Middle frontal gyrus (tissue), 1 donor: ENCODE data around the gene DAPK1.

Experiments
- DNase-seq: peaks from one replicate; pipeline ENCODE4 v3.0.0-alpha.2; 2015; ENCODE audit warnings: low spot score; ENCODE audit errors: extremely low spot score

DAPK1 gene

DNA sequence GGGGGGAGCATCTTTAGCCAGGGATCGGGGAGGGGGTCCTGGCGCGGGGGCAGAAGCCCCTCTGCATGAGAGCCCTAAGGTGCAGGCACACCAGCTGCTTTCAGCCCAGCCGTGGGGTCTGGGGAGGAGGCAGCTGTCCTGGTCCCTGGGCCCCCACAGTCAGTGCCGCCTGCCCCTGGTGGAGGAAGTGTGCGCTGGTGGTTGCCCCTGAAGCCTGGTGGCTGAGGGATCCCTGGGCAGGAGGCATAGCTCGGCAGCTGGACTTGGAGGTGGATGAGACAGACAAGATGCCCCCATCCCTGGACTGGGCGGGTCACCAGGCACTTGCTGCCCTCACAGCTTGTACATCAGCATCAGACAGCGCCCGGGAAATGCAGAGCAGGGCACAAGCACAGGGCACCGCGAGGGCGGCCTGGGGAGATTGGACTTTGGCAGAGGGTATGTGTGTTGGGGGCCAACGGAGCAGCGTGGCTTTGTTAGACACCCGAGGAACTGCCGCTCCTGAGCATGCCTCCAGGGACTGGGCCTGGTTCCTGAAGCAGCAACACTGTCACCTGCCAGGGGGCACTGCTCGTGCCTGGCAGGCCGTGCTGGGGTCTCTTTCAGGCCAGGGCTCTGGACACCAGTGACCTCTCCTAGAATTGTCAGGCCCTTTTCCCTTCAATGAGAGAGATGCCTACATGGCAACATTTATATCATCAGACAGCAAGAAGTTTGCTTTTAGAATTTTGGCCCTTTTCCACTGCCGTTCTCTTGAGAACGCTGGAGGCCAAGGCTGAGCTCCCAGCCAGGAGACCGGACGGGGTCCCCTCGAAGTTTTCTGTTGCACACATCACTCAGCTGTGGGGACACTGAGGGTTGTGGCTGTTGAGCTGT, 186.3 kb downstream of the DAPK1 start:
- no peak for DNase-seq

DNA sequence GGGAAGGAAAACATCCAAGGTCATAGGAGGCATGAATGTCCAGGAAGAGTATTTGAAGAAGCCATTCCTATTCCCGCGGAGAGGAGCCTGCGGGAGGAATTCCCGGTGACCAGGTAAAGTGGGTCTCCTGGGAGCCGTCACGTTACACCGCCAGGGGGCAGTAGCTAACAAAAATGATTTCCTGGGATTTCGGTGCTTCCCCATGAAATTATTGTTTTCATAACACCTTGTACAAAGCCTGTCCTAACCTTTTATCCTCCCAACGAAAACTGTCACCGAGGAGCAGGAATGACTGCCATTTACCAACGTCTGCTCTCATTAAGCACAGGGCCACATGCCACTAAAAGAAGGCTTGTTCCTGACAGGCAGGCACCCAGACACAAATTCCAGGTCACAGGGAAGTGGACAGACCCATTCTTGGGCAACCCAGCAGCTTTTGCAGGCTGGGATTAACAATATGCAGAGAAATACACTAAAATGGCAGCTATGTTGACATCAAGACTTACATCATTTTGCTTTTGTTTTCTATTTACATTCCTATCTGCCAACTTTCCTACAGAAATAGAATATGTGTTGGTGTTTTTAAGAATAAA, 187.1 kb downstream of the DAPK1 start:
- DNase-seq = no peak

DNA sequence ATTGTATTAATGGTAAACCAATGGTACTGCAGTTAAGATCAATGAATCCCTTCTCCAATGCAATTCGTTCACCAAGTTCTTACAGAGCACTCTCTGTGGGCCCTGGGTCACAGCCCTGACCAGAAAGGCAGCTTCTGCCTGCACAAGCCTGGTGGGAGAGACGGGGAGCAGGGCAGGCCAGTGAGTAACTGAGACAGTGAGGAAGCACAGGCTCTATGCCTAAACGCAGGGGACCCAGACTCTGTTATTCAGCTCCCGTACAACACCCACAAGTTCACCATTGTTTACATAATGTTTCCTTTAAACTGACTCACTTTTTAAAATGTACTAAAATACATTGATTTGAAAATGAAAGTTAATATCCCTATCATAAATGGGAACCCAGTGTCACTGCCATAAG, 187.8 kb downstream of the DAPK1 start:
- no peak for DNase-seq

DNA sequence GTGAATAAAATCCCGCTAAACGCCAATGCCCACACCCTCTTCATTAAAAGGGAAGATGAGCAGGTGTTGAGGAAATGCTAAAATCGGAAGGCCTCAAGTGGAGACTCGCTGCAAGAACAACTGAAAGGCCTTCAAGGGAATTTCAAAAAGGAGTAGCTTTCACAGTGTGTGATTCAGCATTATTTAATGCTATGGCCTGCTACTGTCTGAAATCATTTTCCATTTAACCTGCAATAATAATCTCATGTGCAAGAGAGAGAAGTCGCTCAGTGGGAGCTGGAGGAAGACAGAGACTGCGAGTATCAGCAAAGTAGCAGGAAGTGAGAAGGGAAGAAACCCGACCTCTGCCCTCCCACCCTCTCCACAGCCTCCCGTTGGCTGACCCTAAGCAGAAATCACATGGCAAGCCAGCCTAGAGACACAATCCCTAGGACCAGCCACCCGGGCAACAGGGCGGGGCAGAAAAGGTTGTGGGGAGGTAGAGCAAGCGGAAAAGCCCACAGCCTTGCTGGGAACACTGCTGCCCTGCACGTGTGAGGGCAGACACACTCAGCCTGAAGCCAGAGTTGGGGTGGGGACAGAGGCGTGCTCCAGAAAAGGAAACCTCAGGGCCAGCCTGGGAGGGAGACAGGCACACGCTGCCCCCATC, 188.3 kb downstream of the DAPK1 start:
- DNase-seq = no peak

DNA sequence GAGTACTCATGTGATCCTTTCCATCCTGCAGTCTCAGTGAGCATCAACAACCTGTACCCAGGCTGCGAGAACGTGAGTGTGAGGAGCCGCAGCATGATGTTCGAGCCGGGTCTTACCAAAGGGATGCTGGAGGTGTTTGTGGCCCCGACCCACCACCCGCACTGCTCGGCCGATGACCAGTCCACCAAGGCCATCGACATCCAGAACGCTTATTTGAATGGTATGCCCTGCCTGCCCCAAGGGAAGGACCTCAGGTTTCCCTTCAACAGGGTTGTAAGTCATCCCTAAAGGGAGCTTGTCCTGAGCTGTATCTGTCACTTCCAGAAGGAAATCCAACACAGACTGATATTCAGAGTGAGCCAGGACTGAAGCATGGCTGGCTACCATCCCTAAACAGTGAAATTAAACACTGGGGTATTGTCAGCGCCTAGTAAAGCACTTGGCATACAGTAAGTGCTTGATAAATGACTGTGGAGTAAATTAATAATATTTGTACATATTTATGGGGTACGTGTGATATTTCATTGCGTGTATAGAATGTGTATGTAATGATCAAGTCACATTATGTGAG, 188.9 kb downstream of the DAPK1 start:
- no peak for DNase-seq

DNA sequence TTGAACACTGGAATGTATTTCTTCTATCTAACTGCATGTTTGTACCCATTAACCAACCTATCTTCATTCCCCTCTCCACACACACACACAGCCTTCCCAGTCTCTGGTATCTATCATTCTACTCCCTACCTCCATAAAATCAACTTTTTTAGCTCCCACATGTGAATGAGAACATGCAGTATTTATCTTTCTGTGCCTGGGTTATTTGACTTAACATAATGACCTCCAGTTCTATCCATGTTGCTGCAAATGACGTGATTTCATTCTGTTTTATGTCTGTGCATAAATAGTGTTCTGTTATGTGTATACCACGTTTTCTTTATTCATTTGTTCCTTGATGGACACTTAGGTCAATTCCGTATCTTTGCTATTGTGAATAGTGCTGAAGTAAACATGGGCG, 189.5 kb downstream of the DAPK1 start:
- no peak for DNase-seq

DNA sequence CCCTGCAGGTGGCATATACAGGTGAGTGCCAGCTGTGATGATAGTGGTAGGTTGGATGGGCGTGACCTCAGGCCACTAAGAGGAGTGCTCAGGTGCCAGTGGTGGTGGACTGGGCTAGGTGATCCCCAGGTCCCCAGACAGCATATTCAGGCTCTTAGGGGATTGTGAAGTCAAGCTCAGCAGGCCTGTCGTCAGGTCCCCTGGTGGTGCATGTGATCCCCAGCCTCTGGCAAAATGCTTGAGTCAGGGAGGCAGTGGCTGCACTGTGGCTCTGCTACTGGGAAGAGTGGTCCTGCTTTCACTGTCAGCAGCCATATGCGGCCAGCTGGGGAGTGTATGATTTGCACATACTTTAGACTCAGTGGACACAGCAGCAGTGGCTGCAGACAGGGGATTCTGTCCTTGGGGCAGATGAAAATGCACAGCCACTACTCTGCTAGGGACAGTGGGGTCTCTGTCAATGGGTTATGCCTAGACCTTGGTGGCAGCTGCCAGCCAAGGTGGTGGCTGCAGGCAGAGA, 196.6 kb downstream of the DAPK1 start:
- DNase-seq = no peak

DNA sequence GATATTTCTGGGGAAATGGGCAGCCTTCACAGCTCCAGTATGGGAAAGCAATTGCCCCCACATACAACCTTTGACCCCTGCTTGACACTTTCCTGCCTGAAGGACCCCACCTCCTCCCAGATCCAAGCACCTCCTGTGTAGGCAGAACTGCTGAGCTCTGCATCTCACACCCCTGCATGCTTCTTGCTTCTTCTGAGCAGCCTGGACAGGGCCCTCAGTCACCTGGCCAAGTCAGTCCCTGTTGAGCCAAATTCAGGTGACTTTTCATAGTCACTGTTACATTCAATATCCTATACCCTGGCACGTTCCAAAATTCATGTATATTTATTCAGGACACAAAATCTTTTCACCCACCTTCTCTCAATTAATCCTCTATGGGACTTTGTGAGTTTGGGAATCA, 197.9 kb downstream of the DAPK1 start:
- DNase-seq = no peak

DNA sequence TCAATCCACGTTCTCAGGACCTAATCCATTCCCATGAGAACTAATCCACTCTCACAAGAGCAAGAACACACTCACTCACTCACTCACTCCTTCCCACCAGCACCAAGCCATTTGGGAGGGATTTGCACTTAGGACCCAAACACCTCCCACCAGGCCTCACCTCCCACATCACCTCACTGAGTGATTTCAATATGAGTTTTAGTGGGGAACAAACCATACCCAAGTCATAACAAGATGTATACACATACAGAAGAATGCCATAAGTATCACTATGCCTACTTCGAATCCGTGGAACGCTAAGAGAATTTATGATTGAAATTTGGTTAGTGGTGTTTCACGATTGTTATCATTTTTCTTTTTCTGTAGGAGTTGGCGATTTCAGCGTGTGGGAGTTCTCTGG, 199.0 kb downstream of the DAPK1 start:
- DNase-seq = no peak

DNA sequence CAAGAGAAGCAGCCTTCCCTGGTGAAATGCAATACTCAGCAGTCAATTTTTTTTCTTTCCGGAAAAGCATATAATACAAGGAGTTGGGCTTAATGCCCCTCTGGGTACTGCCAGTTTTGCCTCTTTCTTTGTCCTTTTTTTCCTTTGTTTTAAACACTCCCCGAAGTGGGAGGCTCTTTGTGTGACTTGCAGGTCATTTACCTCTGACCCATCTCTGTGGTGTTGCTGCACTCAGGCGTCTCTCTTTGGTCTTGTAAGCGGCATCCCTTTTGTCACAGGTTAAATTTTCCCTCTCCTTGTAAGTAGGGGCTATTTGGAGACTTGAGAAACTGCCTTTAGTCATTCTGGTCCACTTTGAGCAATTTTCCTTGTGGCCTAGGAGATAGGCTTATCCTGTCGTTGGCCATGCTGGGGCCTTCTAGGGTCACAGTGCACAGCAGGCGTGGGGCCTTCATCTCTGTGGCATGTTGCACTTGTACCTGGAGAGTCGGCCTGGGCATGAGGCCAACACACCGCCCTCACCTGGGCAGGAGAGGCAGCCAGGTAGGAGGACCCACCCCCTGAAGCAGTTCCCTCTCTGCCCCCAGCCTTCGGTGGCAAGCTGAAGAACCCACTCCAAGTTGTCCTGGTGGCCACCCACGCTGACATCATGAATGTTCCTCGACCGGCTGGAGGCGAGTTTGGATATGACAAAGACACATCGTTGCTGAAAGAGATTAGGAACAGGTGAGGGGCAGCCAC, 200.6 kb downstream of the DAPK1 start:
- DNase-seq = no peak

DNA sequence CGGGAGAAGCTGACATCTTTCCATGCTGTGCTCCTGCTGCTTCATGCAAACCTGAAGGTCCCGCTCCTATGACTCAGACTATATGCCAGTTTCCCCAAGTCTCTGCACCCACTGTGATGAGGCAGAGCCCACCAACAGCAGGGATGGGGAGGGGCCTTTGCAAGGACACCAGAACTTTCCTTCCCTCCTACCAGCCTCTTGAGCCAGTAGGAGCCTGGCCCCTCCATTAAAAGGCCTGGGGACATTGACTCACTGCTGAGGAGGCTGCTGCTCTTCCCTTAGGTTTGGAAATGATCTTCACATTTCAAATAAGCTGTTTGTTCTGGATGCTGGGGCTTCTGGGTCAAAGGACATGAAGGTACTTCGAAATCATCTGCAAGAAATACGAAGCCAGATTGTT, 202.2 kb downstream of the DAPK1 start:
- no peak for DNase-seq

DNA sequence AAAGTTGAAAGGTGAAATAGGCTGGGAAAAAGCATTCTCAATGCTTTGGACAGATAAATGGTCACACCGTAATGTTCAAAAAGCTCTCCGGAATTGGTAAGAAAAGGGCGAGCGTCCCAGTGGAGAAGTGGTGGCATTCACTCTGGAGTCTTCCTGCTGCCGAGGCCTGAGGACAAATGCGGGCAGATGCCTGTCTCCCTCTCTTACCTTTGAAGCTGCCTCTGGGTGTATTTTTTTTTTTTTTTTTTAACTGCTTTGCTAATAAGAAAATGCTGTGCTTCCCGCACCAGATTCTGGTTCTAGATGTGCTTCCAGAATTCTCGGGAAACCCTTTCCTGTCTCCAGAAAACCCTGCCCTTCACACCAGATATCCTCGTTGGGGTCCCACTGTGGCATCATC, 203.8 kb downstream of the DAPK1 start:
- no peak for DNase-seq

DNA sequence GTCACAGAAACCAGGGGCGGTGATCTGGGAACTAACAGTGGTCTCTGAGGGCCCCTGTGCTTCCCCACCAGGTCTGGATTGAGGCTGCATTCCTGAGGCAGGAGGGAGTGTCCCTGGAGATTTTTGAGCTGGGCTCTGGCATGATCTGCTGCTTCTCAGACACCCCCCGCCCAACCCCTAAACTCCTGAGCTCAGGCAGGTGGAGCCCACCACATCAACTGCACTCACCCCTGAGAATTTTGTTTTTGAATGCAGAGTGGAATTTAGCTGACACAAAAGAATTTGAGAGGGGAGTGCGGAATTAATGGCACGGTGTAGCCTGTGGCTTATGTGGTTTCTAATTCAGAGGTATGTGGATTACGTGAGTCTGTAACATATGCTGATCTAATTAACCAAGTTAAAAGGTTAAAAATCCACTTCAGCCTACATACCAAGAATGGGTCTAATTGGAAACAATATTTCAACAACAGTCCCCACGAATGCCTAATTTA, 204.3 kb downstream of the DAPK1 start:
- DNase-seq = no peak

DNA sequence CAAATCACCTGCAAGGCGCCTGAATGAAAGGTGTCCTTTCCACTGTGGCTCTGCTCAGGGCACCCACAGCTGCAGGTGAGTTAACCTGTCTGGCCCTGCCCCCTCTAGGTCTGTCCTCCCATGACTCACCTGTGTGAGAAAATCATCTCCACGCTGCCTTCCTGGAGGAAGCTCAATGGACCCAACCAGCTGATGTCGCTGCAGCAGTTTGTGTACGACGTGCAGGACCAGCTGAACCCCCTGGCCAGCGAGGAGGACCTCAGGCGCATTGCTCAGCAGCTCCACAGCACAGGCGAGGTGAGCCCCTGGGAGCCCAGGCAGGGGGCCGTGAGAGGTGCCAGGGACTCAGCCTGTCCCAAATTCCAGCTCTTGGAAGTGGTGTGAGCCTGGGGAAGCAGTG, 205.3 kb downstream of the DAPK1 start:
- DNase-seq = no peak

DNA sequence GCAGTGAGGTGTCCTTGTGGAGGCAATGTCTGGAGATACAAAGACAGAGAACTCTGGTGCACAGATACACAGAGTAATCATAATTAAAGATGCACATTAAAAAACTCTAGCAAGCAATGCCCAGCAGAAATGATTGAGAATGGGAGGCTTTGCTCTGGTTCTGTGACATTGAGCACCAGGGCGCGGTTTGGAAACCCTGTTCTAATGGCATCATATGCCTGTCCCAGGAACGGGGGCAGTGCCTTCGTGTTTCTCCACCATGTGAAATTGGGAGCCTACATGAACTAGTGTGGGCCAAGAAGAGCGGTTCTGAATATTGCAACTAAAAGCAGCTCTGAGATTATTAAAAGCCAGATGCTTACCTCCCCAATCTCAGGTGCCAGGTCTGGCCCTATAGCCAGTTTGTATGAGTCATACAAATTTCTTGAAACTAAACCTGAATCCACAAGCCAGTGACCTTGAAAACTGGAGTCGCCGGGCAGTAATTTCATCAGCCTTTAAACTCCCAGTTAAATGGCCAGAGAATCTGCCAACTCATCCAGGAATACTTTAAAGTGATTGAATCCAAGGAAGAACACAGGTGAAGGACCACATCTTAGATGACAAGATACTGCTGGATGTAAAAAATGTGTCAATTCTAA, 206.1 kb downstream of the DAPK1 start:
- DNase-seq = no peak

DNA sequence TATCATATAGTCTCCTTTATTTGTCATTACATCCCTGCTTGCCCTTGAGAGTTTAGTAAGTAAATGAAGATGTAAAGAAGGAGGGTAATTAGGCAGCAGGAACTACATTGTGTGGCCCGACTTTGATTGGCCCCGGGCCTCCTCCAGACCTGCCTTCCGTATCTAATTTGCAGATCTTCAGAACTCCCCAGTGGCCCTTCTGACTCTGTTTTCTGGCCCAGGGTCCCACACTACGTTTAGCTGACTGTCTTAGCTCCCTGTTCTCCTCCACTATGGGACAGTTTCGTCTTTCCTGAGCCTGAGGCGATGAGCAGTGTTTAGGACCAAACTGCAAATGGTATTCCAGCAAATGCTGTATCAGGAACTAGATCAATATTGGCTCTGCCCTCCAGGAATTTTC, 206.7 kb downstream of the DAPK1 start:
- no peak for DNase-seq

DNA sequence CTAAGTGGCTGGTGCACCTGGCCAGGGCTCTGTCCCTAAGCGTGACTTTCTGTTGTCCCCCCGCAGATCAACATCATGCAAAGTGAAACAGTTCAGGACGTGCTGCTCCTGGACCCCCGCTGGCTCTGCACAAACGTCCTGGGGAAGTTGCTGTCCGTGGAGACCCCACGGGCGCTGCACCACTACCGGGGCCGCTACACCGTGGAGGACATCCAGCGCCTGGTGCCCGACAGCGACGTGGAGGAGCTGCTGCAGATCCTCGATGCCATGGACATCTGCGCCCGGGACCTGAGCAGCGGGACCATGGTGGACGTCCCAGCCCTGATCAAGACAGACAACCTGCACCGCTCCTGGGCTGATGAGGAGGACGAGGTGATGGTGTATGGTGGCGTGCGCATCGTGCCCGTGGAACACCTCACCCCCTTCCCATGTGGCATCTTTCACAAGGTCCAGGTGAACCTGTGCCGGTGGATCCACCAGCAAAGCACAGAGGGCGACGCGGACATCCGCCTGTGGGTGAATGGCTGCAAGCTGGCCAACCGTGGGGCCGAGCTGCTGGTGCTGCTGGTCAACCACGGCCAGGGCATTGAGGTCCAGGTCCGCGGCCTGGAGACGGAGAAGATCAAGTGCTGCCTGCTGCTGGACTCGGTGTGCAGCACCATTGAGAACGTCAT, 208.5 kb downstream of the DAPK1 start:
- no peak for DNase-seq

DNA sequence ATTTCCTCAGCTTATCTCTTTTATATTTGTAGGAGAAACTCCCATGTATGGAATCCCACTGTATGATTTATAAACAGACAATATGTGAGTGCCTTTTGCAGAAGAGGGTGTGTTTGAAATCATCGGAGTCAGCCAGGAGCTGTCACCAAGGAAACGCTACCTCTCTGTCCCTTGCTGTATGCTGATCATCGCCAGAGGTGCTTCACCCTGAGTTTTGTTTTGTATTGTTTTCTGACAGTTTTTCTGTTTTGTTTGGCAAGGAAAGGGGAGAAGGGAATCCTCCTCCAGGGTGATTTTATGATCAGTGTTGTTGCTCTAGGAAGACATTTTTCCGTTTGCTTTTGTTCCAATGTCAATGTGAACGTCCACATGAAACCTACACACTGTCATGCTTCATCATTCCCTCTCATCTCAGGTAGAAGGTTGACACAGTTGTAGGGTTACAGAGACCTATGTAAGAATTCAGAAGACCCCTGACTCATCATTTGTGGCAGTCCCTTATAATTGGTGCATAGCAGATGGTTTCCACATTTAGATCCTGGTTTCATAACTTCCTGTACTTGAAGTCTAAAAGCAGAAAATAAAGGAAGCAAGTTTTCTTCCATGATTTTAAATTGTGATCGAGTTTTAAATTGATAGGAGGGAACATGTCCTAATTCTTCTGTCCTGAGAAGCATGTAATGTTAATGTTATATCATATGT, 210.3 kb downstream of the DAPK1 start:
- DNase-seq = no peak

DNA sequence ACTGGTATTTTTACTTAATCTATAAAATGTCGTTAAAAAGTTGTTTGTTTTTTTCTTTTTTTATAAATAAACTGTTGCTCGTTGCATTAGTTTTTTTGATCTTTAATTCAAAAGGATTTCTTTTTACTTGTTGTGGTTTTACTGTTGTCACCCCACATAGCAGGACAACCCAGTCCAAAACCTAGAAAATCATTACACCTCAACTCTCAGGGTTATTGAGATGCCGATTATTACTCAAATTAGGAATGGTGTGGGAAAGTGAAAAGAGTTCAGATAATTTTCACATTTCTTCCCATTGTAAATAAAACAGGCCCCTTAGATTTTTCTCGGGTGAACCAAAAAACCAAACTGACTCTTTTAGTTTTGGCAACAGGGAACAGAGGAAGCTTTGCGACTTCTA, 210.9 kb downstream of the DAPK1 start:
- no peak for DNase-seq
